ENCODE results near the gene CTNNA3. TPM values are rescaled to one million over a fixed set of nuclear protein-coding genes. Genes with fewer than 3 reads are reported as not detected.
"Not testable (repeated sequence)": the region's sequence is repeated elsewhere in the genome, so short reads cannot be mapped to it uniquely, and the experiment has no call there.

The CTNNA3 gene
- total RNA-seq, 1 experiment from 2014 or later = 0.20 TPM

GRCh38 chr10:66337211-66337610 lies 1358.8 kb downstream of the CTNNA3 start:
- Histone ChIP-seq H3K27me3 (replicated peaks; ENCODE audit: control insufficient read depth, insufficient read depth, low read length) (no peaks in the 10 kb centered on the region), H3K9me3 (peaks cover 12% of the 10 kb centered on the region), H3K4me1 (peaks cover 6% of the 10 kb centered on the region), H3K36me3 (ENCODE audit: control insufficient read depth, insufficient read depth, low read length) (no peaks in the 10 kb centered on the region), H3K4me3 (ENCODE audit: low read depth, low read length) (no peak overlapping the region)
- intact Hi-C loops (cut with micrococcal nuclease; ENCODE audit: unreplicated experiment) = no loop called here
- no peak for DNase-seq
- Mint-ChIP-seq H3K27me3 (ENCODE audit: insufficient read depth, unreplicated experiment) (no peaks in the 10 kb centered on the region), H3K4me3 (ENCODE audit: unreplicated experiment) (no peak overlapping the region), H3K9me3 (ENCODE audit: unreplicated experiment) (peaks cover 17% of the 10 kb centered on the region), H3K36me3 (ENCODE audit: insufficient read depth, unreplicated experiment) (no peaks in the 10 kb centered on the region), H3K27ac (ENCODE audit: unreplicated experiment) (no peak overlapping the region), H3K4me1 (ENCODE audit: low read depth, unreplicated experiment) (no peaks in the 10 kb centered on the region)
- POLR2A ChIA-PET = no interaction called here
- CTCF ChIA-PET = no interaction called here
- BruUV-seq (replicated peaks) = no TSS peak
- TF ChIP-seq, protein P1, sequence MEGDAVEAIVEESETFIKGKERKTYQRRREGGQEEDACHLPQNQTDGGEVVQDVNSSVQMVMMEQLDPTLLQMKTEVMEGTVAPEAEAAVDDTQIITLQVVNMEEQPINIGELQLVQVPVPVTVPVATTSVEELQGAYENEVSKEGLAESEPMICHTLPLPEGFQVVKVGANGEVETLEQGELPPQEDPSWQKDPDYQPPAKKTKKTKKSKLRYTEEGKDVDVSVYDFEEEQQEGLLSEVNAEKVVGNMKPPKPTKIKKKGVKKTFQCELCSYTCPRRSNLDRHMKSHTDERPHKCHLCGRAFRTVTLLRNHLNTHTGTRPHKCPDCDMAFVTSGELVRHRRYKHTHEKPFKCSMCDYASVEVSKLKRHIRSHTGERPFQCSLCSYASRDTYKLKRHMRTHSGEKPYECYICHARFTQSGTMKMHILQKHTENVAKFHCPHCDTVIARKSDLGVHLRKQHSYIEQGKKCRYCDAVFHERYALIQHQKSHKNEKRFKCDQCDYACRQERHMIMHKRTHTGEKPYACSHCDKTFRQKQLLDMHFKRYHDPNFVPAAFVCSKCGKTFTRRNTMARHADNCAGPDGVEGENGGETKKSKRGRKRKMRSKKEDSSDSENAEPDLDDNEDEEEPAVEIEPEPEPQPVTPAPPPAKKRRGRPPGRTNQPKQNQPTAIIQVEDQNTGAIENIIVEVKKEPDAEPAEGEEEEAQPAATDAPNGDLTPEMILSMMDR (IDR thresholded peaks at IDR 0.05; ENCODE audit: insufficient read depth in 1 of 2, low read depth in 1 of 2, low read length in 1 of 2, severe bottlenecking in 1 of 2, unreplicated experiment in 1 of 2) = no peak

DNA sequence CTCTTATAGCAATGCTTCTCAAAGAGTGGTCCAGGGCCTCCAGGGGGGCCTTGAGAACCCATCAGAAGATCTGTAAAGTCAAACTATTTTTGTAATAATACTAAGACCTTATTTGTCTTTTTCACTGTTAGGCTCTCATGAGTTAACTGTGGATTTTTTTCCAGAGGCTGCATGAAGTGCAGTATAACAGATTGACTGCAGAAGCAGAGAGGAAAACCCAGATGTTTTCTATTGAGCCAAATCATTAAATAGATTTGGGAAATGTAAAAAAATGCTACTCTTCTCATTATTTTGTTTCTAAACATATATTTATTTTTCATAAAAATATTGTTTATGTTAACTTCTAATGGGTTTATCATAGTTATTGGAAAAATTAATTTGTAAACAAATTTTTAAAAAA lies 1359.2 kb downstream of the CTNNA3 start:
- no peaks in the 10 kb centered on the region for H3K4me1 Mint-ChIP-seq (ENCODE audit: low read depth, unreplicated experiment)
- ChIA-PET CTCF (no interaction called here), POLR2A (no interaction called here)

GRCh38 chr10:66335753-66336152 lies 1360.2 kb downstream of the CTNNA3 start:
- H3K9me3 ChIP-seq = peaks cover 12% of the 10 kb centered on the region
- H3K27me3 ChIP-seq (replicated peaks; ENCODE audit: control insufficient read depth, insufficient read depth, low read length); H3K4me3 Mint-ChIP-seq (ENCODE audit: unreplicated experiment); H3K4me1 ChIP-seq; POLR2A ChIA-PET; H3K36me3 ChIP-seq (ENCODE audit: control insufficient read depth, insufficient read depth, low read length); intact Hi-C loops (cut with micrococcal nuclease; ENCODE audit: unreplicated experiment); H3K27ac Mint-ChIP-seq (ENCODE audit: unreplicated experiment); H3K4me1 Mint-ChIP-seq (ENCODE audit: low read depth, unreplicated experiment); CTCF ChIA-PET; H3K4me3 ChIP-seq (ENCODE audit: low read depth, low read length); DNase-seq; H3K27me3 Mint-ChIP-seq (ENCODE audit: insufficient read depth, unreplicated experiment); H3K36me3 Mint-ChIP-seq (ENCODE audit: insufficient read depth, unreplicated experiment); BruUV-seq (replicated peaks): not testable (repeated sequence)
- peaks cover 17% of the 10 kb centered on the region for H3K9me3 Mint-ChIP-seq (ENCODE audit: unreplicated experiment)

More for the DNA sequence above, 1359.2 kb downstream of the CTNNA3 start:
- no peak for DNase-seq
- H3K9me3 Mint-ChIP-seq (ENCODE audit: unreplicated experiment) = peaks cover 17% of the 10 kb centered on the region
- Histone ChIP-seq H3K36me3 (ENCODE audit: control insufficient read depth, insufficient read depth, low read length) (no peaks in the 10 kb centered on the region), H3K4me3 (ENCODE audit: low read depth, low read length) (no peak overlapping the region), H3K27me3 (replicated peaks; ENCODE audit: control insufficient read depth, insufficient read depth, low read length) (no peaks in the 10 kb centered on the region), H3K4me1 (peaks cover 6% of the 10 kb centered on the region), H3K9me3 (peaks cover 12% of the 10 kb centered on the region)
- intact Hi-C loops (cut with micrococcal nuclease; ENCODE audit: unreplicated experiment) = no loop called here
- TF ChIP-seq, protein P1 (IDR thresholded peaks at IDR 0.05; ENCODE audit: insufficient read depth in 1 of 2, low read depth in 1 of 2, low read length in 1 of 2, severe bottlenecking in 1 of 2, unreplicated experiment in 1 of 2) = no peak
- no peaks in the 10 kb centered on the region for H3K27me3 Mint-ChIP-seq (ENCODE audit: insufficient read depth, unreplicated experiment)
- H3K36me3 Mint-ChIP-seq (ENCODE audit: insufficient read depth, unreplicated experiment) = no peaks in the 10 kb centered on the region
- H3K4me3 Mint-ChIP-seq (ENCODE audit: unreplicated experiment) = no peak overlapping the region
- BruUV-seq (replicated peaks) = no TSS peak
- H3K27ac Mint-ChIP-seq (ENCODE audit: unreplicated experiment) = no peak overlapping the region

DNA sequence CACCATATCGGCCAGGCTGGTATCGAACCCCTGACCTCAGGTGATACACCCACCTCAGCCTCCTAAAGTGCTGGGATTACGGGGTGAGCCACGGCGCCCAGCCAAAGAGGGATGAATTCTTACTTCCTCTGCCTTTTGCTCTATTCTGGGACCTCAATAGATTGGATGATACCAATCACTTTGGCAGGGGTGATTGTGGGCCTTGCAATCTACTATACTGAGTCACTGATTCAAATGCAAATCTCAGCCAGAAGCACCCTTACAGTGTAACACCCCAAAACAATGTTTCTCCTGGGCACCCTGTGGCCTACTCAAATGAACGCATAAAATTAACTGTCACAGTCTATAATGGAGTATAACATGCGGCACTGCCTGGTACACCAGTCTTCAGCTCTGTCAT lies 1366.8 kb downstream of the CTNNA3 start:
- ChIA-PET CTCF (no interaction called here), POLR2A (no interaction called here)
- Mint-ChIP-seq H3K9me3 (ENCODE audit: unreplicated experiment) (peaks cover 11% of the 10 kb centered on the region), H3K27ac (ENCODE audit: unreplicated experiment) (no peak overlapping the region), H3K36me3 (ENCODE audit: insufficient read depth, unreplicated experiment) (no peaks in the 10 kb centered on the region), H3K27me3 (ENCODE audit: insufficient read depth, unreplicated experiment) (no peaks in the 10 kb centered on the region), H3K4me1 (ENCODE audit: low read depth, unreplicated experiment) (no peaks in the 10 kb centered on the region), H3K4me3 (ENCODE audit: unreplicated experiment) (no peak overlapping the region)
- no TSS peak for BruUV-seq (replicated peaks)
- intact Hi-C loops (cut with micrococcal nuclease; ENCODE audit: unreplicated experiment) = no loop called here
- H3K4me3 ChIP-seq (ENCODE audit: low read depth, low read length) = no peak overlapping the region
- TF ChIP-seq, protein P1 (IDR thresholded peaks at IDR 0.05; ENCODE audit: insufficient read depth in 1 of 2, low read depth in 1 of 2, low read length in 1 of 2, severe bottlenecking in 1 of 2, unreplicated experiment in 1 of 2) = no peak
- H3K4me1 ChIP-seq = no peaks in the 10 kb centered on the region
- DNase-seq = no peak
- no peaks in the 10 kb centered on the region for H3K27me3 ChIP-seq (replicated peaks; ENCODE audit: control insufficient read depth, insufficient read depth, low read length)
- H3K36me3 ChIP-seq (ENCODE audit: control insufficient read depth, insufficient read depth, low read length) = no peaks in the 10 kb centered on the region
- no peaks in the 10 kb centered on the region for H3K9me3 ChIP-seq

Measured in Caco-2 (cell line).